ENCODE results near the gene VAC14.

Gene VAC14

DNA sequence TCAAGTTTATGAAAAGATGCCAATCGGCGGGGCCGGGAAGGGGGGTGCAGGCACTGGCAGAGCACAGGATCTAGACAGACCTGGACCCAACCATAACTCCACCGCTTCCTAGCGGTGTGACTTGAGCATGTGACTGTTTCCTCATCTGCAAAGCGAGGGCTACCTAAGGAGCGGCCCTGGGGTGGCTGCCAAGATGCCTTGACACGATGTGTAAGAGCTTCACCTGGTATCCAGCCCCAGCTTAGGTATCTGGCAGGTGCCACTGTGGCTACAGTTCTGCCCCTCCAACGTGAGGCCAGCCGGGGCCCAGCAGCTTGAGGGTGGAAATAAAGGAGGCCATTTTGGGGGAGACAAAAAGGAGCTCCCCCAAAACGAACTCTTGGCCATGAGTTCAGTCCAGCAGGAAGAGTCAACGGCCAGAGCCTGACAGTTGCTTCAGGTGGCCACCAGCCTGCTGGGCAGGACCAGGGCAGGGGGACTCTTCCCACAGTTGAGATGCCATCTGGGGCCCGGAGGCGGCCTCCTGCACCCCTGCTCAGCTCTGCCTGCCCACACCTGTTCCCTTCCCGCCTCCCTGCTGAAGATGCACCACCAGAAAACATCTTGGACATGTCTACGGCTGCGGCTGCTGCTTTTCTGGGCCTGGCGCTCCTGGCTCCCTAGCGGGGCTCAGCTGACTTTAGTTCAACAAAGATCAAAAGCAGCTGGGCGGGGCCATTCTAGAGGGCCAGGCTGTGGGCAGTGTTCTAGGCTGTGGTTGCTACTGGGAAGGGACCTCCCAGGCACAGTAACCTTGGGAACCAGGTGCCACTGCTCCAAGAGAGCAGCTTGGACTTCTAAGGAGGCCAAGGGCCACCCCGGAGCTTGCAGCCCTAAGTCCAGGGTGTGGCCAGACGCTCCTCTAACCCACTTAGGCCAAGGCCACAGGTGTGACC lies 111.7 kb downstream of the VAC14 start:
- DNase-seq, result peak; percentile 69

DNA sequence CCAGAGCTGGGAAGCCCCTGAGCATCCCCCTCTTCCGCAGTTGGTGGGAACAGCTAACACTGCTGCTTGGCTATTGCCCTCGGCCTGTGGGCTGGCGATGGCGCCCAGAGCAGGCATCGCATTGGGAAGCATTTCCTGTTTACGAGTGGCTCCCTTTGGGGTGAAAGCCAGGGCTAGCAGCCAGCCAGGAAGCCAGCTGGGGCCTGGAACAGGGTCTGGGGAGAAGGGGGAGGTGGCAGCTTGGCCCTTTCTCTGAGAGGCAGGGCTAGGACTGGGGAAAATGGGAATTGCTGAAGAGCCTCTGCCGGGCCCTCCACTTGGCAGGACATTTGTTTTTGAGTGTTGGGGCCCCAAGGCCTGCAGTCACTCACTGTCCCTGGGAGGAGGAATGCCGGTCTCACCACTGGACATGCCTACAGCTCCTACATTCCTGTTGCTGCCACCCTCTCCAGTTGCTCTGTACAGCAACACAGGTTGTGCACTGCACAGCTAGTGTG lies 112.7 kb downstream of the VAC14 start:
- peak; percentile 85 for DNase-seq

DNA sequence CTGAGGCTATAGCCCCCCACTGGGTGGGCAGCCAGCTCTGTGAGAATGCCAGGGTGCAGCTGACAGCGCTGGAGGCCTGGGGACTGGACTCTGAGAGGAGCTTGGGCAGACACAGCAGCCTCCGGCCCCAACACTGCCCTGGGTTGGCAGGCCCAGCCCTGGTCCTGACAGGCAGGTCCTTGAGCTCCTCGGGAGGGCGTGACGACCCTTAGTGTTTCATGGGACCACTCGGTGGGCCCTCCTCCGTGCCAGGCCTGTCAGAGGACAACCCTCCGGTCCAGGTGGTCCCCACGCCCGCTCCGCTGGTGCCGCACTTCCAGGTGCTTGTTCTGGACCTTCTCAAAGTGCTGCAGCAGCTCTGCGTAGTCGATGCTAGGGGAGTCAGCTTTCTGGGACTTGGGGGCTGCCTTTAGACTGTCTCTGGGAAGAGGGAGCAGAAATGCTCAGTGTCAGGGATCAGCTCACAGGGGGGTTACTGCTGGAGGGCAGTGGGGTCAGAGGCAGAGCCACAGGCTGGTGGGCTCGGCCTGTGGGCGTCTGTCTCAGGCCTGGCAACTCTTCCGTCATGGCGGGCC lies 113.2 kb downstream of the VAC14 start:
- DNase-seq, result peak; percentile 35

DNA sequence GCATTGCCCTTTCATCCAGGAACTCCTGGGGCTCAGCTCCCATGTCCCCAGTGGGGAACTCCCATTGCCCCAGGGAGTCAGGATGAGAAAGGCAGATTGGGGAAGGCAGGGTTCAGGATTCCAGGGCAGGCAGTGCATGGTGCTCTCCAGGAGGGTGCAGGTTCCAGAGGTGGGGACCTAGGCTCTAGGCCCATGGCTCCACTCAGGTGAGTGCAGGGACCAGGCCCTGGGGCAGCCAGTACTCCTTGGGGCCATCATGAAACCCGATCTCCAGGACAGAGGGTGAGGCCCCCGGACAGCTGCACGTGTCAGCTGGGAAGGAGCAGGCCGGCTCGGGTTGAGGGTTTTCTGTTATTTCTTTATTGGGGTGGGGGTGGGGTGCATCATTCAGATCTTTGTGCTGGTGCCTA lies 113.9 kb downstream of the VAC14 start:
- DNase-seq, result peak; percentile 68

GRCh38 chr16:70686376-70687101 lies 114.4 kb downstream of the VAC14 start:
- DNase-seq, result no peak

GRCh38 chr16:70685938-70686375 lies 115.0 kb downstream of the VAC14 start, which contains the start of gene MTSS2:
MTSS2 (minus strand) TSS chr16:70686053; CDS start chr16:70685791, 262 bp downstream.
- DNase-seq, result peak; percentile 94

DNA sequence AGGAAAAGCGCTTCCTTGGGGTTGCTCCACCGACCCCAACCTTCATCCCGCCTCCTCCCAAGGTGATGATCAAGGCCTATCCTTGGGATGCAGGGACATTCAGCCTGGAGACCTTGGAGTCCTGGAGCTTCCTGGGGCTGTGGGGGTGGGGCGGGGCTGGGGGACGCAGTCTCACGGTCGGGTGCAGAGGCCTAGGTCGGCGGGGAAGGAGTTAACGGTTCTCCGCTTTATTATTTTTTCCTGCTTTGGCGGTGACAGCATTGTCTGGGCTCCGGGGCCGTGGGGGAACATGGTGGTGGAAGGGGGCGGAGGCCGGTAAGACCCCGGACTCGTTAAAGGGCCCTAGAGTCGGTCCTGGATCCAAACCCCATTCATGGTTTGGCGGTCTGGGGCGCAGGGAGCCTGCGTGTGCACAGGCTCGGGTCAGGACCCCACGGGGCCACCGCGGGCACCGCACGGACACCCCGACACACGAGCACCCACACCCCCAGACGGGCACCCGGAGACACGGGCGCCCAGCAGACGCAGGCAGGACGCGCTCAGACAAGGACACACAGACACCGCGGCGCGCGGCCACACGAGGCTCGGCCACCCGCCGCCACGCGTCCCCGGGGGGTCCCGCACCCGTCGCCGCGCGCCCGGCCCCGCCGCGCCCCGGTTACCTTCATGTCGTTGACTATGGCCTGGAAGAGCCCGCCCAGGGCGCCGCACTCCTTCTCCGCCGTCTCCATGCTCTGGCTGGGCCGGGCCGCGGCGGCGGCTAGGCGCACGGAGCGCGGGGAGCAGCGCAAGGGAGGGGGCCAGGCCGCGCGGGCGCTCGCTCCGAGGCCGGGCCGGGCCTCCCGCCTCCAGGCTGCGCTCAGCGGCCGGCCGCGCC lies 115.7 kb downstream of the VAC14 start:
- DNase-seq, result peak; percentile 46

DNA sequence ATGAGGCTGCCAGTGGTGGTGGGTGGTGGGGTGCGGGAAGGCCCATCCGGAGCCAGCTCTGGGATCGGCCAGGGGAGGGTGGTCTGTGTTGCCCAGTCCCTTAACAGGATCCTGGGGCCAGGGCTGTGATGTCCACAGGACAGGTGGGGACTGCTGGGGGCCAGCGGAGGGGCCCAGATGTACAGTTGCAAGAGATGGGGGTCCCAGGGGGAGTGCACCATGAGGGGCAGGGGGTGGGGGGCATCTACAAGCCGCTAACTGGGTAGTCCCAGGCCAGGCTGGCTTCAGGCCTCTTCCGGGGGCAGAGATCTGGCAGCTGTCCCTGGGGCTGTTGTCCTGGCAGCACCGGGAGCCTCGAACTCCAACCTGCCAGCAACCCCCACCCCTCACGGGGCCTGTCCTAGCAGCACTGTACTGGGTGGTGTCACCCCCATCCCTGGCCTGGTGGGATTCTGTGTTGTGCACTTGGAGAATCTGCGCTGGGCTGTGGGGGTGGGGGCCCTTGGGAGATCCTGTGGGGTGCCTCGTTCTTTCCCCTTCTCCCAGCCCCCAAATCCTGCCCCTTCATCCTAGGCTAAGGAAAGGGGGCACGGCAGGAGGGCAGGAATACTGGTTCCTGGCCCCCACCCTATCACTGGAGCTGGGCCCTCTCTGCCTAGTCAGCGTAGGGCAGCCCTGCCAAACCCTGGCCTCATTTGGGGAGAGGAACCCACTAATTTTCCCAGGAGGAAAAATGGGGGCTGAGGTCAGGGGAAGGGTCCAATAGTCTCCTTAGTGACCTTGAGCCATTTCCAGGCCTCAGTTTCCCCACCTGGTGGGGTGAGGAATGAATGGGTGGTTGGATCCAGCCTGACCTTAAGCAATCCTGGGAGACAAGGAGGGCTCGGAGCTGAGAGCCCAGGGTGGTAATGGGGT lies 116.6 kb downstream of the VAC14 start:
- DNase-seq, result no peak

- DNase-seq, result peak; percentile 17
Measured at GRCh38 chr16:70683146-70683944, 117.6 kb downstream of the VAC14 start.

DNA sequence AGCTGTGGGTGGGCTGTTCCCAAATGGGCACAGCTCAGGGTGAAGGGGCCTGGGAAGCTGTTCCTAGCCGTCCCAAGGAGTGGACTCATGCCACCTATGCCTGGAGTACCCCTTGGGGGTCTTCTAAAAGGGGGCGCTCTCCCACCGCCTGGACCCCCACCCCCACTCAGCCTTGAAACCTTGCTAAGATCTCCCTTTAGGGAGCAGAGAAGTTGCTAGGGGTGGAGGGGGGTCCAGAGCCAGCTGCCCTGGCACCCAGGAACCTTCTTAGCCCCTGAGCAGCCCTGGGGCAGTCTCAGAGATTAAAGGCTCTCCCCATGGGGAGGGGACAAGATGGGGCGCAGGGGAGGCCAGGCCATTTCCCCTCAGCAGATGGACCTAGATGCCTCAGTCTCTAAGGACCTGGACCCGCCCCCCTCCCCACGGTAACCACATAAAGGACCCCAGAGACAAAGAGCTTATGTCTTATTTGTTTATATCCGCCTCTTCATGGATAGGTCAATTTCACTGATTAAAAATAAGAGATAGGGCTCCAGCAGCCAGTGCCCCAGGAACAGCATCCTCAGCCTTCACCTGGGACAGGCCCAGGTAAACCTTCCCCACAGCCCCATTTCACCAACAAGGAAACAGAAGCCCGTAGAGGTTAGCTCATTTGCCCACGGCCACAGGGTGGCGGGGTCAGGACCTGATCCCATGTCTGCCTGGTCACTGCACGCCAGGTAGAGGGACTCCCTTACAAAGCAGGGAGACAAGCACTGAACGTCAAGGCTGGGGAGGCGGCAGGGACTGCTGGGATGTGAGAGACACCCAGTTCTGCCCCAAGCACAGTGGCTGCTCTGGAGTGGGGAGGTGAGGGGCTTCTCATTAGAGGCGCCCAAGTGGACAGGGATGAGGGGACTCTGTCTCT lies 118.5 kb downstream of the VAC14 start:
- DNase-seq, result no peak

DNA sequence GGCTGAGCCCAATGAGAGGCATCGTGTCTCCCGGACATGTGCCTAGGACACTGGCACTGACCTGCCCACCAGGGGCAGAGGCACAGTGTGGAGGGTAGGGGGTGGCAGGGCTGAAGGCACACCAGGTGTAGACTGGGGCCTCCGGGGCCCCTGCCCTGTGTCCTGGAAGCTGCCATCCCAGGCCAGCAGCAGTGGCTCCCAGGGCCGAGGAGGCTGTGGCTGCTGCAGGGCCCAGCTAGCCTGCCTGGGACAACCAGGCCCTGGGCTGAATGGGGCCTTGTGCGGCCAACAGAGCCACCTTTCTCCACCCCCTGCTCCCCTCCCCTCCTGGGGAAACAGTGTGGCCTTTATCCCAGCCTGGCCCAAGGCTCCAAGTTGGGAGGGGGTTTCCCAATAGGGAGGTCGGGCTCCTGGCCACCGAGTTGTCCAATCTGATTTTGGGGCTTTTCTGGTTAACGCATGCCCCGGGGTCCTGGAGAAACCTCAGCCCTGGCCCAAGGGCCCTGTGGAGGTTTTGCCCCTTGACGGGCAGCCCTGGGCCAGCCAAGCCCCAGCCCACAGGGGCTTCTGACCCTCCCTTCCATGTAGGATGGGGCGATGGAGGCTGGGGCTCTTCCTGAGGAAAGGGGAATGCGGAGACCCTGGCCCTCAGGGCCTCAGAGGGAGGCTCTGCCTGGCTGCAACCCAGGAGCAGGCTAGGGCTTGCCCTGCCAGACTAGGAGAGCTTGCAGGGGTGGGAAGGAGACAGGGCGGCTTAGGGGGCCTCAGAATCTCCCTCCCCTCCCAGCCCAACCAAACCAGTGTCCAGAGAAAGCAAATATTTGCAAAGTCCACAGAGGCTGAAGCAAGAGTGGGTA lies 119.3 kb downstream of the VAC14 start:
- peak; percentile 63 for DNase-seq

DNA sequence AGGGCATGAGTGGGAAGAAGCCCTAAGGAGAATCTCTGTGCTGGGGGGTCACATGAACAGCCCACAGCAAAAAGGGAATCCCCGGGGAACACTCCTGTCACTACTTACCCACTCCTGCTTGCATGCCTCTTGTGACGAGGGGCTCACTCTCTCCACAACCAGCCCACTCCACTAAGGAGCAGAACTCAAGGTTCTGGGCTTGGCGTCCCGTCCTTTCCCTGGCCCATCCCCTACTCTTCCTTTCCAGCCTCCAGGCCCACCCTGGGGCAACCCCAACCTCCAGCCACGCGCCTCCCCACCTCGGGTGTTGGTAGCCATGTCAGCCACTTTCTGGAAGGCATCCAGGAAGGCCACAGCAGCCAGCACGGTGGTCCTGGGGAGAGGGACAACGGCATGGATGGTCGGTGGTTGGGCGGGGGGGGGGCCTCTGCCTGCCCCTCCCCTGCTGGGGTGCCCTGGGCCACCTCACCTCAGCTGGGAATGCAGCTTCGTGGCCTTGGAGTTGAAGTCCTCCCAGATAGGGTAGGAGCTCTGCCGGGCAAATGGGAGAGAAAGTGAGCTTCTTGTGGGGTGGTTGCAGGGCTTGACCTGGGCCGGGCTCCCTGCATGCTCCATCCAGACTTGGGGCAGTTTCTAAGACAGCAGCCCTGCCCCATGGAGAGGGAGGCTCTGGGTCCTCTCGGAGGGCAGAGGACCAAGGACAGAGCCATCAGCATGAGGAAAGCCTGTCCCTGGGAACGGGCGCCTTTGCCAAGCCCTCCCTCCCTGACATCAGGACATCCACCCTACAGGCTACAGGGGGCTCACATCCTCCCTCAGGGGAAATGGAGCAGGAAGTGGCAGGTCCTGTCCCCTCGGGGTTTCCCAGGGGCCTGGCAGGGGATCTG lies 120.2 kb downstream of the VAC14 start:
- DNase-seq, result peak; percentile 52

GRCh38 chr16:70679671-70680494 lies 121.1 kb downstream of the VAC14 start:
- DNase-seq, result peak; percentile 54

GRCh38 chr16:70678898-70679670 lies 121.9 kb downstream of the VAC14 start:
- DNase-seq, result peak; percentile 24
